Measurements from ENCODE around the gene SLC25A23.

The SLC25A23 gene

GRCh38 chr19:6457958-6458694 is 1.5 kb downstream of the SLC25A23 start:
- DNase-seq (no peak), ATAC-seq (ENCODE audit: insufficient read depth, low read depth) (no peak)
- peak overlapping the region in 1 of 2 experiments; percentile 100; a peak in 3 of 4 replicates for H3K4me3 ChIP-seq (ENCODE audit: low read depth in 1 of 2, low read length in 2 of 2)
- peaks cover 30% of the 10 kb centered on the region for H3K36me3 ChIP-seq (ENCODE audit: insufficient read depth, low read length)
- H3K9me3 ChIP-seq (ENCODE audit: insufficient read depth, low read length, severe bottlenecking), result peaks cover 16% of the 10 kb centered on the region
- TF ChIP-seq EZH2 (IDR thresholded peaks at IDR 0.05; ENCODE audit: borderline replicate concordance, low read depth, low read length, severe bottlenecking), result no peak
- TF ChIP-seq, protein P1, sequence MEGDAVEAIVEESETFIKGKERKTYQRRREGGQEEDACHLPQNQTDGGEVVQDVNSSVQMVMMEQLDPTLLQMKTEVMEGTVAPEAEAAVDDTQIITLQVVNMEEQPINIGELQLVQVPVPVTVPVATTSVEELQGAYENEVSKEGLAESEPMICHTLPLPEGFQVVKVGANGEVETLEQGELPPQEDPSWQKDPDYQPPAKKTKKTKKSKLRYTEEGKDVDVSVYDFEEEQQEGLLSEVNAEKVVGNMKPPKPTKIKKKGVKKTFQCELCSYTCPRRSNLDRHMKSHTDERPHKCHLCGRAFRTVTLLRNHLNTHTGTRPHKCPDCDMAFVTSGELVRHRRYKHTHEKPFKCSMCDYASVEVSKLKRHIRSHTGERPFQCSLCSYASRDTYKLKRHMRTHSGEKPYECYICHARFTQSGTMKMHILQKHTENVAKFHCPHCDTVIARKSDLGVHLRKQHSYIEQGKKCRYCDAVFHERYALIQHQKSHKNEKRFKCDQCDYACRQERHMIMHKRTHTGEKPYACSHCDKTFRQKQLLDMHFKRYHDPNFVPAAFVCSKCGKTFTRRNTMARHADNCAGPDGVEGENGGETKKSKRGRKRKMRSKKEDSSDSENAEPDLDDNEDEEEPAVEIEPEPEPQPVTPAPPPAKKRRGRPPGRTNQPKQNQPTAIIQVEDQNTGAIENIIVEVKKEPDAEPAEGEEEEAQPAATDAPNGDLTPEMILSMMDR (IDR thresholded peaks at IDR 0.05; ENCODE audit: borderline replicate concordance, extremely low read depth, low read length, poor library complexity, severe bottlenecking), result no peak
- peak overlapping the region; percentile 71 for H3K9ac ChIP-seq (ENCODE audit: low read depth, low read length)
- H3K79me2 ChIP-seq (ENCODE audit: insufficient read depth, low read length), result peaks cover 4% of the 10 kb centered on the region; the same call in 1 of the 2 replicates
- H3K27ac ChIP-seq (ENCODE audit: low read length), result peak overlapping the region; percentile 87
- no peak overlapping the region for H2AFZ ChIP-seq (ENCODE audit: low read depth, low read length)
- peaks cover 25% of the 10 kb centered on the region for H3K4me1 ChIP-seq (ENCODE audit: insufficient read depth, low read length)
- no peaks in the 10 kb centered on the region for H3K27me3 ChIP-seq (ENCODE audit: insufficient read depth, low read length, poor library complexity)
- H3K4me2 ChIP-seq (ENCODE audit: insufficient read depth, low read length), result peak overlapping the region; percentile 100
- no peaks in the 10 kb centered on the region for H4K20me1 ChIP-seq (ENCODE audit: insufficient read depth, low read length)

GRCh38 chr19:6455924-6456323 is 3.7 kb downstream of the SLC25A23 start:
- H3K79me2 ChIP-seq (ENCODE audit: insufficient read depth, low read length), result peaks cover 4% of the 10 kb centered on the region; the same call in 1 of the 2 replicates
- H3K4me2 ChIP-seq (ENCODE audit: insufficient read depth, low read length), result no peak overlapping the region
- no peak overlapping the region for H3K4me3 ChIP-seq (ENCODE audit: low read depth in 1 of 2, low read length in 2 of 2)
- no peak for TF ChIP-seq EZH2 (IDR thresholded peaks at IDR 0.05; ENCODE audit: borderline replicate concordance, low read depth, low read length, severe bottlenecking)
- H2AFZ ChIP-seq (ENCODE audit: low read depth, low read length), result no peak overlapping the region
- H3K27ac ChIP-seq (ENCODE audit: low read length), result no peak overlapping the region
- no peak overlapping the region for H3K9ac ChIP-seq (ENCODE audit: low read depth, low read length)
- peaks cover 24% of the 10 kb centered on the region for H3K4me1 ChIP-seq (ENCODE audit: insufficient read depth, low read length)
- peaks cover 16% of the 10 kb centered on the region for H3K9me3 ChIP-seq (ENCODE audit: insufficient read depth, low read length, severe bottlenecking)
- H3K27me3 ChIP-seq (ENCODE audit: insufficient read depth, low read length, poor library complexity), result no peaks in the 10 kb centered on the region
- no peak for DNase-seq
- peaks cover 33% of the 10 kb centered on the region for H3K36me3 ChIP-seq (ENCODE audit: insufficient read depth, low read length)
- ATAC-seq (ENCODE audit: insufficient read depth, low read depth), result no peak
- no peaks in the 10 kb centered on the region for H4K20me1 ChIP-seq (ENCODE audit: insufficient read depth, low read length)

DNA sequence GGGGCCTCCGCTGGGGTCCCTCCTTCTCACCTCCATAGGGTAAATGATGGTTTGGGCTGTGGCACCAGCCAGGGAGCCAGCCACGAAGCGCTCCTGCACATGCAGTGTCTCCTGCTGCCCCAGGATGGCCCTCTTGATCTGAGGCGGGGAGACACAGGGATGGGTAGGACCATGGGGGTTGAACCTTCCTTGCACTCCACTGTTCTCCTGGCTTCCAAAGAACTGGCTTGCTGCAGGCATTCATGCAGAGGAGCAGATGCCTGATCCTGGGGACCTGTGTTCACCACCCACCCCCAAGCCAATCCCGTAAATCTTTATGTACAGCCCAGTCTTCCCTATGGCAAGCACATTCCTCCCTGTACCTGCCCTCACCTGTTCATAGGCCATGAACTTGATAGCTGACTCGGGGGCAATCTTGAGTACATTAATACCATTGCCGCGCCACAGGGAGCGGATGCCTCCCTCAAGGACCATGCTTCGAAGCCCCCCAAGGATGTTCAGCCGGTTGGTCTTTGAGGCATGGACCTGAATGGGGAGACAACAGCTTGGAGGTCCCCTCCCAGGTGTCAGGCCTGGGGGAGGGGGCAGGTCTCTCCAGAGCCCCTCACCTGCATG is 5.5 kb downstream of the SLC25A23 start:
- H3K9ac ChIP-seq (ENCODE audit: low read depth, low read length), result no peak overlapping the region
- H3K4me2 ChIP-seq (ENCODE audit: insufficient read depth, low read length), result no peak overlapping the region
- H2AFZ ChIP-seq (ENCODE audit: low read depth, low read length), result no peak overlapping the region
- H3K9me3 ChIP-seq (ENCODE audit: insufficient read depth, low read length, severe bottlenecking), result peaks cover 16% of the 10 kb centered on the region
- peaks cover 12% of the 10 kb centered on the region for H3K4me1 ChIP-seq (ENCODE audit: insufficient read depth, low read length)
- peaks cover 2% of the 10 kb centered on the region; the same call in 1 of the 2 replicates for H3K79me2 ChIP-seq (ENCODE audit: insufficient read depth, low read length)
- H3K27me3 ChIP-seq (ENCODE audit: insufficient read depth, low read length, poor library complexity), result no peaks in the 10 kb centered on the region
- H3K36me3 ChIP-seq (ENCODE audit: insufficient read depth, low read length), result peaks cover 36% of the 10 kb centered on the region
- no peaks in the 10 kb centered on the region for H4K20me1 ChIP-seq (ENCODE audit: insufficient read depth, low read length)
- ATAC-seq (ENCODE audit: insufficient read depth, low read depth) (no peak), DNase-seq (no peak)
- TF ChIP-seq, protein P1 (IDR thresholded peaks at IDR 0.05; ENCODE audit: borderline replicate concordance, extremely low read depth, low read length, poor library complexity, severe bottlenecking), result no peak
- no peak for TF ChIP-seq EZH2 (IDR thresholded peaks at IDR 0.05; ENCODE audit: borderline replicate concordance, low read depth, low read length, severe bottlenecking)
- no peak overlapping the region for H3K27ac ChIP-seq (ENCODE audit: low read length)
- no peak overlapping the region for H3K4me3 ChIP-seq (ENCODE audit: low read depth in 1 of 2, low read length in 2 of 2)

- H4K20me1 ChIP-seq (ENCODE audit: insufficient read depth, low read length), result no peaks in the 10 kb centered on the region
- no peaks in the 10 kb centered on the region for H3K27me3 ChIP-seq (ENCODE audit: insufficient read depth, low read length, poor library complexity)
- H3K4me3 ChIP-seq (ENCODE audit: low read depth in 1 of 2, low read length in 2 of 2), result no peak overlapping the region
- no peak overlapping the region for H3K4me2 ChIP-seq (ENCODE audit: insufficient read depth, low read length)
- ATAC-seq (ENCODE audit: insufficient read depth, low read depth) (no peak), DNase-seq (no peak)
- H3K36me3 ChIP-seq (ENCODE audit: insufficient read depth, low read length), result peaks cover 36% of the 10 kb centered on the region
- H3K9ac ChIP-seq (ENCODE audit: low read depth, low read length), result no peak overlapping the region
- no peak overlapping the region for H2AFZ ChIP-seq (ENCODE audit: low read depth, low read length)
- no peak overlapping the region for H3K27ac ChIP-seq (ENCODE audit: low read length)
- H3K9me3 ChIP-seq (ENCODE audit: insufficient read depth, low read length, severe bottlenecking), result peaks cover 16% of the 10 kb centered on the region
- TF ChIP-seq EZH2 (IDR thresholded peaks at IDR 0.05; ENCODE audit: borderline replicate concordance, low read depth, low read length, severe bottlenecking), result no peak
- TF ChIP-seq, protein P1 (IDR thresholded peaks at IDR 0.05; ENCODE audit: borderline replicate concordance, extremely low read depth, low read length, poor library complexity, severe bottlenecking), result no peak
- no peaks in the 10 kb centered on the region for H3K79me2 ChIP-seq (ENCODE audit: insufficient read depth, low read length)
- H3K4me1 ChIP-seq (ENCODE audit: insufficient read depth, low read length), result peaks cover under 1% of the 10 kb centered on the region; the same call in 1 of the 2 replicates
Observed at GRCh38 chr19:6452899-6453298, 6.7 kb downstream of the SLC25A23 start.
